Measurements from ENCODE around the gene CD200R1L. TPM values are rescaled to one million over a fixed set of nuclear protein-coding genes. Genes with fewer than 3 reads are reported as not detected.

Gene CD200R1L
- not detected for polyA plus RNA-seq

GRCh38 chr3:112846764-112847163 is at the start of gene CD200R1L:
Gene CD200R1L (minus strand): TSS chr3:112846864. CDS start chr3:112829367, 17,497 bp downstream.
- Histone ChIP-seq H3K27ac (ENCODE audit: low read depth in 2 of 2, low read length in 1 of 2) (no peak within 1 kb of the TSS), H3K9me3 (ENCODE audit: control insufficient read depth in 2 of 2, insufficient read depth in 1 of 2, low read depth in 1 of 2, low read length in 1 of 2) (peaks cover 0 to 1% of the 10 kb centered on the region in 2 donors), H3K36me3 (ENCODE audit: control insufficient read depth in 2 of 2, insufficient read depth in 2 of 2, low read length in 1 of 2) (no peaks in the 10 kb centered on the region), H3K27me3 (ENCODE audit: control insufficient read depth in 1 of 2, insufficient read depth in 2 of 2, low read length in 2 of 2) (no peaks in the 10 kb centered on the region), H3K4me3 (ENCODE audit: low read depth in 1 of 2, low read length in 2 of 2) (no peak within 1 kb of the TSS), H3K4me1 (ENCODE audit: control insufficient read depth in 2 of 2, insufficient read depth in 2 of 2, low read length in 1 of 2) (peaks cover 0 to 3% of the 10 kb centered on the region in 2 donors)
- WGBS, 2 donors = 50 to 74% methylated on average over 2 of the region's 2 CpGs

GRCh38 chr3:112894258-112894657 is 47.6 kb upstream of the CD200R1L start:
- H3K36me3 ChIP-seq (ENCODE audit: control insufficient read depth in 2 of 2, insufficient read depth in 2 of 2, low read length in 1 of 2) = no peaks in the 10 kb centered on the region
- H3K9me3 ChIP-seq (ENCODE audit: control insufficient read depth in 2 of 2, insufficient read depth in 1 of 2, low read depth in 1 of 2, low read length in 1 of 2) = no peaks in the 10 kb centered on the region
- 78 to 84% methylated on average over 5 of the region's 5 CpGs for WGBS, 2 donors
- no peak overlapping the region for H3K27ac ChIP-seq (ENCODE audit: low read depth in 2 of 2, low read length in 1 of 2)
- no peak overlapping the region for H3K4me3 ChIP-seq (ENCODE audit: low read depth in 1 of 2, low read length in 2 of 2)
- no peaks in the 10 kb centered on the region for H3K4me1 ChIP-seq (ENCODE audit: control insufficient read depth in 2 of 2, insufficient read depth in 2 of 2, low read length in 1 of 2)
- no peaks in the 10 kb centered on the region for H3K27me3 ChIP-seq (ENCODE audit: control insufficient read depth in 1 of 2, insufficient read depth in 2 of 2, low read length in 2 of 2)

GRCh38 chr3:112889357-112889756 is 42.7 kb upstream of the CD200R1L start:
- Histone ChIP-seq H3K4me1 (ENCODE audit: control insufficient read depth in 2 of 2, insufficient read depth in 2 of 2, low read length in 1 of 2) (peaks cover 0 to 2% of the 10 kb centered on the region in 2 donors), H3K4me3 (ENCODE audit: low read depth in 1 of 2, low read length in 2 of 2) (no peak overlapping the region), H3K27me3 (ENCODE audit: control insufficient read depth in 1 of 2, insufficient read depth in 2 of 2, low read length in 2 of 2) (no peaks in the 10 kb centered on the region), H3K9me3 (ENCODE audit: control insufficient read depth in 2 of 2, insufficient read depth in 1 of 2, low read depth in 1 of 2, low read length in 1 of 2) (no peaks in the 10 kb centered on the region), H3K27ac (ENCODE audit: low read depth in 2 of 2, low read length in 1 of 2) (no peak overlapping the region), H3K36me3 (ENCODE audit: control insufficient read depth in 2 of 2, insufficient read depth in 2 of 2, low read length in 1 of 2) (no peaks in the 10 kb centered on the region)
- WGBS, 2 donors = 75 to 76% methylated on average over 3 of the region's 3 CpGs

- Histone ChIP-seq H3K27me3 (ENCODE audit: control insufficient read depth in 1 of 2, insufficient read depth in 2 of 2, low read length in 2 of 2) (no peaks in the 10 kb centered on the region), H3K4me3 (ENCODE audit: low read depth in 1 of 2, low read length in 2 of 2) (no peak overlapping the region), H3K36me3 (ENCODE audit: control insufficient read depth in 2 of 2, insufficient read depth in 2 of 2, low read length in 1 of 2) (no peaks in the 10 kb centered on the region), H3K4me1 (ENCODE audit: control insufficient read depth in 2 of 2, insufficient read depth in 2 of 2, low read length in 1 of 2) (peaks cover 0 to 2% of the 10 kb centered on the region in 2 donors), H3K9me3 (ENCODE audit: control insufficient read depth in 2 of 2, insufficient read depth in 1 of 2, low read depth in 1 of 2, low read length in 1 of 2) (no peaks in the 10 kb centered on the region), H3K27ac (ENCODE audit: low read depth in 2 of 2, low read length in 1 of 2) (no peak overlapping the region)
- WGBS, 2 donors = 53 to 54% methylated on average over 2 of the region's 2 CpGs
Observed at GRCh38 chr3:112888381-112889085, 41.9 kb upstream of the CD200R1L start.

GRCh38 chr3:112884678-112885290 is 38.1 kb upstream of the CD200R1L start:
- 81 to 83% methylated on average over 4 of the region's 4 CpGs for WGBS, 2 donors

GRCh38 chr3:112881891-112882290 is 35.2 kb upstream of the CD200R1L start:
- Histone ChIP-seq H3K4me1 (ENCODE audit: control insufficient read depth in 2 of 2, insufficient read depth in 2 of 2, low read length in 1 of 2) (peaks cover 0 to 2% of the 10 kb centered on the region in 2 donors), H3K4me3 (ENCODE audit: low read depth in 1 of 2, low read length in 2 of 2) (no peak overlapping the region), H3K27me3 (ENCODE audit: control insufficient read depth in 1 of 2, insufficient read depth in 2 of 2, low read length in 2 of 2) (no peaks in the 10 kb centered on the region), H3K9me3 (ENCODE audit: control insufficient read depth in 2 of 2, insufficient read depth in 1 of 2, low read depth in 1 of 2, low read length in 1 of 2) (peaks cover 0 to 2% of the 10 kb centered on the region in 2 donors), H3K27ac (ENCODE audit: low read depth in 2 of 2, low read length in 1 of 2) (no peak overlapping the region), H3K36me3 (ENCODE audit: control insufficient read depth in 2 of 2, insufficient read depth in 2 of 2, low read length in 1 of 2) (no peaks in the 10 kb centered on the region)
- 74 to 80% methylated on average over 4 of the region's 4 CpGs for WGBS, 2 donors

More at GRCh38 chr3:112884678-112885290, 38.1 kb upstream of the CD200R1L start:
- Histone ChIP-seq H3K4me3 (ENCODE audit: low read depth in 1 of 2, low read length in 2 of 2) (no peak overlapping the region), H3K27me3 (ENCODE audit: control insufficient read depth in 1 of 2, insufficient read depth in 2 of 2, low read length in 2 of 2) (no peaks in the 10 kb centered on the region), H3K36me3 (ENCODE audit: control insufficient read depth in 2 of 2, insufficient read depth in 2 of 2, low read length in 1 of 2) (no peaks in the 10 kb centered on the region), H3K27ac (ENCODE audit: low read depth in 2 of 2, low read length in 1 of 2) (no peak overlapping the region), H3K4me1 (ENCODE audit: control insufficient read depth in 2 of 2, insufficient read depth in 2 of 2, low read length in 1 of 2) (peaks cover 0 to 2% of the 10 kb centered on the region in 2 donors), H3K9me3 (ENCODE audit: control insufficient read depth in 2 of 2, insufficient read depth in 1 of 2, low read depth in 1 of 2, low read length in 1 of 2) (no peaks in the 10 kb centered on the region)

GRCh38 chr3:112875561-112875960 is 28.9 kb upstream of the CD200R1L start:
- H3K36me3 ChIP-seq (ENCODE audit: control insufficient read depth in 2 of 2, insufficient read depth in 2 of 2, low read length in 1 of 2) = no peaks in the 10 kb centered on the region
- WGBS, 2 donors = 61 to 71% methylated on average over 2 of the region's 2 CpGs
- H3K4me1 ChIP-seq (ENCODE audit: control insufficient read depth in 2 of 2, insufficient read depth in 2 of 2, low read length in 1 of 2) = no peaks in the 10 kb centered on the region
- H3K27ac ChIP-seq (ENCODE audit: low read depth in 2 of 2, low read length in 1 of 2) = no peak overlapping the region
- H3K9me3 ChIP-seq (ENCODE audit: control insufficient read depth in 2 of 2, insufficient read depth in 1 of 2, low read depth in 1 of 2, low read length in 1 of 2) = peaks cover 8 to 10% of the 10 kb centered on the region in 2 donors
- H3K4me3 ChIP-seq (ENCODE audit: low read depth in 1 of 2, low read length in 2 of 2) = no peak overlapping the region
- H3K27me3 ChIP-seq (ENCODE audit: control insufficient read depth in 1 of 2, insufficient read depth in 2 of 2, low read length in 2 of 2) = no peaks in the 10 kb centered on the region

- H3K27me3 ChIP-seq (ENCODE audit: control insufficient read depth in 1 of 2, insufficient read depth in 2 of 2, low read length in 2 of 2) = no peaks in the 10 kb centered on the region
- no peaks in the 10 kb centered on the region for H3K36me3 ChIP-seq (ENCODE audit: control insufficient read depth in 2 of 2, insufficient read depth in 2 of 2, low read length in 1 of 2)
- no peak overlapping the region for H3K27ac ChIP-seq (ENCODE audit: low read depth in 2 of 2, low read length in 1 of 2)
- no peaks in the 10 kb centered on the region for H3K4me1 ChIP-seq (ENCODE audit: control insufficient read depth in 2 of 2, insufficient read depth in 2 of 2, low read length in 1 of 2)
- H3K4me3 ChIP-seq (ENCODE audit: low read depth in 1 of 2, low read length in 2 of 2) = no peak overlapping the region
- peaks cover 8 to 11% of the 10 kb centered on the region in 2 donors for H3K9me3 ChIP-seq (ENCODE audit: control insufficient read depth in 2 of 2, insufficient read depth in 1 of 2, low read depth in 1 of 2, low read length in 1 of 2)
Observed at GRCh38 chr3:112874725-112875124, 28.1 kb upstream of the CD200R1L start.

GRCh38 chr3:112873632-112874031 is 27.0 kb upstream of the CD200R1L start:
- no peaks in the 10 kb centered on the region for H3K36me3 ChIP-seq (ENCODE audit: control insufficient read depth in 2 of 2, insufficient read depth in 2 of 2, low read length in 1 of 2)
- peaks cover 8 to 11% of the 10 kb centered on the region in 2 donors for H3K9me3 ChIP-seq (ENCODE audit: control insufficient read depth in 2 of 2, insufficient read depth in 1 of 2, low read depth in 1 of 2, low read length in 1 of 2)
- no peaks in the 10 kb centered on the region for H3K27me3 ChIP-seq (ENCODE audit: control insufficient read depth in 1 of 2, insufficient read depth in 2 of 2, low read length in 2 of 2)
- no peak overlapping the region for H3K4me3 ChIP-seq (ENCODE audit: low read depth in 1 of 2, low read length in 2 of 2)
- 70 to 76% methylated on average over 2 of the region's 2 CpGs for WGBS, 2 donors
- no peaks in the 10 kb centered on the region for H3K4me1 ChIP-seq (ENCODE audit: control insufficient read depth in 2 of 2, insufficient read depth in 2 of 2, low read length in 1 of 2)
- no peak overlapping the region for H3K27ac ChIP-seq (ENCODE audit: low read depth in 2 of 2, low read length in 1 of 2)

GRCh38 chr3:112871735-112872134 is 25.1 kb upstream of the CD200R1L start:
- Histone ChIP-seq H3K27me3 (ENCODE audit: control insufficient read depth in 1 of 2, insufficient read depth in 2 of 2, low read length in 2 of 2) (no peaks in the 10 kb centered on the region), H3K4me3 (ENCODE audit: low read depth in 1 of 2, low read length in 2 of 2) (no peak overlapping the region), H3K27ac (ENCODE audit: low read depth in 2 of 2, low read length in 1 of 2) (no peak overlapping the region), H3K4me1 (ENCODE audit: control insufficient read depth in 2 of 2, insufficient read depth in 2 of 2, low read length in 1 of 2) (no peaks in the 10 kb centered on the region), H3K9me3 (ENCODE audit: control insufficient read depth in 2 of 2, insufficient read depth in 1 of 2, low read depth in 1 of 2, low read length in 1 of 2) (peaks cover 8 to 9% of the 10 kb centered on the region in 2 donors), H3K36me3 (ENCODE audit: control insufficient read depth in 2 of 2, insufficient read depth in 2 of 2, low read length in 1 of 2) (no peaks in the 10 kb centered on the region)
- WGBS, 2 donors = 88 to 89% methylated on average over 3 of the region's 3 CpGs
